Measurements from ENCODE around the gene ASB5. TPM values are rescaled to one million over a fixed set of nuclear protein-coding genes. Genes with fewer than 3 reads are reported as not detected.
"Not testable (repeated sequence)": the region's sequence is repeated elsewhere in the genome, so short reads cannot be mapped to it uniquely, and the experiment has no call there.

ASB5 gene
- total RNA-seq, 1 donor from 2014 or later: not detected

DNA sequence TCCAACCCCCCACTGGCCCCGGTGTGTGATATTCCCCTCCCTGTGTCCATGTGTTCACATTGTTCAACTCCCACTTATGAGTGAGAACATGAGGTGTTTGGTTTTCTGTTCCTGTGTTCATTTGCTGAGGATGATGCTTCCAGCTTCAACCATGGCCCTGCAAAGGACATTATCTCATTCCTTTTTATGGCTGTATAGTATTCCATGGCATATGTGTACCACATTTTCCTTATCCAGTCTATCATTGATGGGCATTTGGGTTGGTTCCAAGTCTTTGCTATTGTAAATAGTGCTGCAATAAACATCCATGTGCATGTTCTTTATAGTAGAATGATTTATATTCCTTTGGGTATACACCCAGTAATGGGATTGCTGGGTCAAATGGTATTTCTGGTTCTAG is 10.5 kb upstream of the ASB5 start:
- DNase-seq (ENCODE audit: extremely low read depth, low read depth, low spot score): not testable (repeated sequence)

DNA sequence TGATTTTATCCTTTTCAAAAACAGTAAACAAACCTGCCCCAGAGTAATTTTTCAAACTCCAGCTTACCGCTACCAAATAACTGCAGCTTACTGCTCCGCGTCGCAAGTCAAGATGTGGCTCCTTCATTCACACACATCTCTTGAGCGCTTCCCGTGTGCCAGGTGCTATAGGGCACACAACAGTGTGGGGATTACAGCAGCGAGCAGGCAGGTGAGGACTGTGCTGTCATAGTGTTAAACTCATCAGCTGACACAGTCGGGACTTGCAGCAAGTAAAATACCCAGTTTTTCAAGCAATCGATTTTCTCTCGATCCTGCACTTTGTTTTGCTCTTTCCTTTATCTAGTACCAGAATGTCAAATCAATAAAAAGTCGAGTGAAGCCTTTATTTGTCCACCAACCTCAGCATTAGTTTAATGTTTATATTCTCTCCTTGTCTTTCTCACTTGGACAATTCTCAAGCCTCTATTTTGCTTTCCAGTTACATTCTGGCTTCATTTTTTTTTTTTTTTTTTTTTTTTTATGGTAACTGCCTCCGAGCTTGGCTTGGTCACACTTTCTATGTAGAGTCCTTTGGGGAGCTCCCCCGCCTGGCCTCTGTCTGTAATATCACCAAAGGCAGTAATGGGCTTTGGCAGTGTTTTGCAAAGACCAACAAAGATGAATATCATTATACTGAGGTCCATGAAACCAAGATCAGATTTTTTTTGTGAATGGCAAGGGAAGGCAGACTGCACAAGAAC is 8.3 kb upstream of the ASB5 start:
- peak; percentile 18 for DNase-seq (ENCODE audit: extremely low read depth, low read depth, low spot score)

DNA sequence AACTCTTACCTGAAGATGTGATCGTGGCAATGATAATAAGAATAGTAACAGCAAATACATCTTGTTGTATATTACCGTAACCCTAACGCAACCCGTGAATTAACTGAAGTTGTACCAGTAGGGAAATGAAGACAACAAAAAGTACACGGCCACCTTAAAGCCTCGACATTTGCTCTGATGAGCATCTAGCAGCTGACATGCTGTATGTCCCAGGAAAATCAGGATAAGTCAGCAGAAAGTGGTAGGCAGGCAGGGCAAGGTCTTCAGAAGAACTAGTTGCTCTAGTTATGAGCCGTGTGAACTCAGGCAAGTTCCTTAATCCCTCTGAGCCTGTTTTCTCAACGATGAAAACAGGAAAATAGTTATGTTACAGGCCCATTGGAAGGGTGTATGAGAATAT is 7.7 kb upstream of the ASB5 start:
- DNase-seq (ENCODE audit: extremely low read depth, low read depth, low spot score): no peak

DNA sequence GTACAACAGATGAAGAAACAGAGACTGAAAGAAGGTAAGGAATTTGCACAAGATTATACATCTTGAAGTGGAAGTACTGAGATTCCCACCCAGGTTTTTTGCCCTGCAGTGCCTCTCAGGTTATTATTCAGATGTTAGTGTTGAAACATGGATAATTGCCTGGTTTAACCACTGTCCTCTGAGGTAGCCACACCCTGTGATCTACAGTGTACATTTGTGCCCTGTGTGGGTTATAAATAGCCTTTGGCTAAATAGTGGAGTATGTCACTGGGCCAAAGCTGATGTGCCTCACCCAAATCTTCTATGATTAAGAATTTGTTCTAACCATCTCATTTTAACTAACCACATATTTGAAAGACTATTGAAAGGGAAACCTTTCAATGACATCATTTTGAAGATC is 5.4 kb upstream of the ASB5 start:
- no peak for DNase-seq (ENCODE audit: extremely low read depth, low read depth, low spot score)

DNA sequence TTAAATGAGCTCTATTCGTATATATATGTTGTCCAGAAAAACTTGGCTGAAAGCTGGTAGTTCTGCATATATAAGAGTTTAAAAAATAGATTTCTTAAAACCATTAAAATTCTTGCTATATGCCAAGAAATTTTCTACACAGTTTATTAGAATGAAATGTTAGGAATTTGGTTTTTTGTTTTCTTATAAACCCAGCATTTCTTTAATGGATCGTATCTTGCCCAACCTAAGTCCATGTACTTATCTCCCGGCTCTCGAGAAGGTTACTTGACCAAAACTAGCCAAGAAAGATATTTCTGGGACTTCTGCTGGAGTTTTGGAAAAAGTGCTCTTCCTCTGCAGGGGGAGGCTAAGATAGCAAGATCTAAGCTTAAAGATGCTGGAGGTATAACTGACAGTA is 4.7 kb upstream of the ASB5 start:
- DNase-seq (ENCODE audit: extremely low read depth, low read depth, low spot score): no peak

DNA sequence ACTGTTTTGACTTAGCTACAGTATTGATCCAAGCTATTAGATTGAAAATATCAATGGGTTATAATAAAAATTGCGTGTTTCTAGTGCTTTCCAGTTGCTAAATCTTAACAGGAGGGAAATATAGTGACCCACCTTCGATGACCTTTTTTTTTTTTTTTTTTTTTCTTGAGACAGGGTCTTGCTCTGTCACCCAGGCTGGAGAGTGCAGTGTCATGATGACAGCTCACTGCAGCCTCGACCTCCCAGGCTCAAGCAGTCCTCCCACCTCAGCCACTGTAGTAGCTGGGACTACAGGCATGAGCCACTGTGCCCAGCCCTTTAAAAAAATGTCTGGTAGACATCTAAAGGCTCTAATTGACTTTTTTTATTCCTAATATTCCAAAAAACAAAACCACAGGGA is 3.8 kb upstream of the ASB5 start:
- no peak for DNase-seq (ENCODE audit: extremely low read depth, low read depth, low spot score)

DNA sequence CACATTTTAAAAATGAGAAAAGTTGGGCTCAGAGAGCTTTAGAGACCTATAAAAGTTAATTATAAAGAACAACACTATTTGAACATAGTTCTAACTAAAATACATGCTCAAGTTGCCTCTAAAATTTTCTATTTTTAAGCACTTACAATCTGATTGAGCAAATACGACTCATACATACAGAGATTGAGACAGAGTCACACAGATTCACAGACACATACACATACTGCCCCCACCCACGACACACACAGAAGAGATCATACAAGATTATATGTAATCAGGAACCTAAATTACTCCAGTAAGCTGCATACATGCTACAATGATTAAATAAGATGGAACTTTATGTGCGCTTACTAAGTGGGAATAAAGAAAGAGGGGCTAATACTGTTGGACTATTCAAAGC is 2.7 kb upstream of the ASB5 start:
- no peak for DNase-seq (ENCODE audit: extremely low read depth, low read depth, low spot score)

DNA sequence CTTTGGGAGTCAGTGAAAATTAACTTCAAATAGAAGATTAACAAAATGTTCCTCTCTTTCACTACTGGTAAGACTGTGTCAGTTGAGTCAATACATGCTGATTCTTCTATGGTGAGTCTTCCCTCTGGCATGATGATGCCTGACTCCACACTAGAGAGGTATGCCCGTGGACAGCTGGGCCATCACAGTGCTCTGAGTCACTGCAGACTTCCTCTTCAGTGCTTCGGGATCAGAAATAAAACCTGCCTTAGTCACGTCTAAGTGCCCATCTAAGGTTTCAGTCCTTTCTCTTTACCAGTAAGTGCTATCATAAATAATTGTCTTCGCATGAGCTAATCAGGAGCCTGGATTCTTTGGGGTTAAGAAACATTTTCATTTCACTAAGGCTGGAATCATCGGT is 1.6 kb upstream of the ASB5 start:
- peak; percentile 16 for DNase-seq (ENCODE audit: extremely low read depth, low read depth, low spot score)

DNA sequence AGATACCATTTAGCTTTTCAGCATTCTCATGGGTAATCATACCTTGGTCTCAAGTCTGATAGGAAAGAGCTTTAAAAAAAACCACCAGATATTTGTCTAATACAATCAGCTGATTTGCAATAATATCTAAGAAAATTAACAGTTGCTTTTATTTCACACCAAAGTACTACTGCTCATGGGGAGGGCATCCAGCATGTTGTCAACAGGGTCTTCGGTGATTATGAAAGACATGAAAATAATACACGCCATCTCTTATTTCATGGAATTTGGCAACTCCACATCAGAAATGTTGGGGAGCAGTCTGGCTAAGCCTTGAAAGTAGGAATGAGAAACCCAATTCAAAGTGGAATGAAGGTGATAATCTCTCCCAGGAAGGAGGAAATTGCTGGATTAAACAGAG is 3.0 kb downstream of the ASB5 start:
- no peak for DNase-seq (ENCODE audit: extremely low read depth, low read depth, low spot score)

DNA sequence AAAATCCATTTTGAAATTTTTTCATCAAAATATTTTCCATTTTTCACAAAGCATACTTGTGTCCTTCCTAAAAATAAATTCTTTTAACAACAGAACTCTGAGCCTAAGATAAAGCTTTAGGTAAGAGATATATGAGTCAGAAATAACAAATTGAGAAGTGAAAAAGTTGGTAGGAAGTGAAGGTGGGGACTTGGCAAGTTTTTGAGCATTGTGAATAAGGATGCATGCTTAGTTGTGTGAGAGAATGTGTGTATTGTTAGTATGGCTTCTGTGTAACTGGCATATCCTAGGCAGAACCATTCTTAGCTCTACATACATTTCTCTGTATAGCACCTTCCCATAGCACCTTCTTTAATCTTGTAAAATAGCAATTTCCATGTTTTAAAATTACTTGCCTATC is 6.8 kb downstream of the ASB5 start:
- DNase-seq (ENCODE audit: extremely low read depth, low read depth, low spot score): no peak

DNA sequence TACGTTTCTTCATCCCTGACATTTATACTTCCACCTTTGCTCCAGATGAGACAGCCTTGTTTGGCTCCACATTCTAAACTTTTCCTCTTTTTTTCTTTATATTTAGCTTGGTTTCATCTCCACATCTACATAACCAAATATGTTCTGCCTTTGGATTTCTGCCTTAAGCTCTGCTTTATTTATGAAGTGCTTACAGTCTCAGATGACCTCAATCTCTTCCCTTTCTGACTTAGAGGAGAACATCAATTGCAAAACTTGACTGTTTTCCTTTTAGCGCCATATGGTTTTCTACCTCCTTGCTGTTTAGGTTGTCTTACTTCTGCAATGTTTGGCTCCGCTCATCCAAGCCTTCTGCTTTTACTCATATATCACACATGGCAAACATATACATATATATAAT is 7.5 kb downstream of the ASB5 start:
- no peak for DNase-seq (ENCODE audit: extremely low read depth, low read depth, low spot score)

DNA sequence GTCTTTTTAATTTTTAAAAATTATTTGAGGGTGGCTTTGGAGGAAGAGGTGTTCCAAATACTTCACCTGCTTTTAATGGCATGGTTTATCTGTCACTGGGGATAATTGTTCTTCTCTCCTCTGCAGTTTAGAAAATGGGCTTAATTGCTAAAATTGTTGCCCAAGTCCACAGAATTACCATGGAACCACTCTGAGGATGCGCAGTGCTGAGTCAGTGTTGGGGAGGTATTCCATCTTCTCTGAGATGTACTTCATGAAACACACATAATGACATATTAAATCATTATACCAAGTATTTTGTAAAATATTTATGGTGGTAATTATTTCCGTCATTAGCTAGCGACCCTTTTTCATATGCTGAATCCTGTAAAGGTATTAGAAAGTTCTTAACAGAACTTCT is 8.0 kb downstream of the ASB5 start:
- no peak for DNase-seq (ENCODE audit: extremely low read depth, low read depth, low spot score)

DNA sequence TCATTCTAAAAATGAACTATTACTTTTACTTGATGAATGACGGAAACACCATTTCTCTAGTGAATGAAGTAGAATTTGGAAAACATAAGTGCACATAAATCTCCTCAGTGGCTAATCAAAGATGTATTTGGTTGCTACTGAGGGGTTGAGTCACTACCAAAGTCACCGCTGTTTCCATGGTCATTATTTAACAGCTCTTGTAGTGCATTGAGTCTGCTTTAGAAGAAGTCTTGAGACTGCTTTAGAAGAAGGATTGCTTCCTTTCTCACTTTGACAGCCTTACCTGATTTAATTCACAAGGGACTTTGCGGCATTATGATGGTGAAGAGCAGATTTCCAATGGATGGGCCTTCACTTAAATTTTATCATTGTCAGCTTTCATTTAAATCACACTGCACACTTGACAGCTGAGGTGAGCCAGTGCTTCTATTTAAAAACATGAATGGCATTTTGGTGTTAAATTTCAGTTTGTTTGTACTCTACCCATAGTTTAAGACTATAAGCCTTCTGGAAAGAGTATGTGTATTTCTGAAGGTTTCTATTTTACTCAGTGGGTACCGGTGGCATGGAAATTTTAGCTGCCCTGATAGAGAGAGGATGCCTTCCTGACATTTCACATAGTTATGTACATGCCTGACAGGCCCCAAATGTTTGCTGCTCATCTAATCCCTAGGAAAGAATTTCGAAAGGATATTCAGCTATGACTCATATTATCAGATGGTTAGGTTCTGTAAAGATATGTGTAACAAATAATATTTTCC is 9.5 kb downstream of the ASB5 start:
- no peak for DNase-seq (ENCODE audit: extremely low read depth, low read depth, low spot score)

DNA sequence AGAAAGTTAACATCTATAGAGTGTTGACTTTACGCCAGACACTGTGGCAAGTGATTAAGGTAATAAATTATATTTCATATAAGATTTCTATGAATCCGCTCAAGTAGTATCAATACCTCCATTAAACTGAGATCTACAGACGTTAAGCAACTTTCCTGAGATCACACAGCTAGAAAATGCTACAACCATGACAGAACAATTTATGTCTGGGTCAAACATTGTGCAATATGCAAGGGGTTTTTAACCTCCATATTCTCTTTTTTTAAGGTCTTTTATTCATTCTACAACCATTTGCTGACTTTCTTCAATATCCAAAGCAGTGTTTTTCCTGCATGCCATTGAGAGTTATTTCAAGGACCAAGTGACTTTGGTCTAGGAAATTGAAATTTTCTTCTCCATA is 10.9 kb downstream of the ASB5 start:
- no peak for DNase-seq (ENCODE audit: extremely low read depth, low read depth, low spot score)

DNA sequence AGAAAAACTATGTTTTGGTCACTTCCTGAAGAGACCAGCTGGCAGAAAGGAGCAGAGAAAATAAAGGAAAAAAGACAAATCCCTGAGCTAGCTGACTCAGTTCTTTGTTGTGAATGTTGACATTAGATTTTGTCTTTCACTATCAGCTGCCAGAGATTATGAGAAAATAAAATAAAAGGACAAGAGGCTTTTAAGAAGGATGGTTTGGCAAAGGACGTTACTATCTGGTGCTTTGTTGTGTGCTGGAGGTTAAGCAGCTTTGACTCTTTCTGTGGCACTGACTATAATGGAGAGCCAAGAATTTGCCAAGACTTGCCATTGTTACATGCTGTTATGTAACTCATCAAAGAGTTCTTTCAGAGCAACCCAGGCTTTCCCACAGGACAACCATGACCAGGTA is 12.1 kb downstream of the ASB5 start:
- DNase-seq (ENCODE audit: extremely low read depth, low read depth, low spot score): no peak

DNA sequence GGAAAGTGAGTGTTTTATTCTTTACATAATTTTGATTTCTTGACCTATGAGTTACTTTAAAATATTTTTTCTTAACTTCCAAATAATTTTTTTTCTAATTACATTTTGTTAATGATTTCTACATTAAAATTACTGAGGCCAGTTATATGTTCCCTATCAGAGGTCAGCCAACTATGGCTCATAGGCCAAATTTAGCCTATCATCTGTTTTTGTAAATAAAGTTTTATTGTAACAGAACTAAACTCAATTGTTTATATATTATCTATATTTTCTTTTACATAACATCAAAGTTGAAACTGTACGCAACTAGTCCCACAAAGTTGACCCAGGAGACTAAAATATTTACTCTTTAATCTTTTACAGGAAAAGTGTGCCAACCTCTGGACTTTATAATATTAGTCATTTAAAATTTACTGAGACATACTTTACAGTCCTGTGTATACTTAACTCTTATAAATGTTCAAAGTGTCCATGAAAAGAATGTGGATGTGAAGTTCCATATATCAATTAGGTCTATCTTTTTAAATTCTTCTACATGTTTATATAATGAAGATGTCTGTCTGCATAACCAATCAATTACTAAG is 26.2 kb downstream of the ASB5 start:
- DNase-seq (ENCODE audit: extremely low read depth, low read depth, low spot score): no peak

DNA sequence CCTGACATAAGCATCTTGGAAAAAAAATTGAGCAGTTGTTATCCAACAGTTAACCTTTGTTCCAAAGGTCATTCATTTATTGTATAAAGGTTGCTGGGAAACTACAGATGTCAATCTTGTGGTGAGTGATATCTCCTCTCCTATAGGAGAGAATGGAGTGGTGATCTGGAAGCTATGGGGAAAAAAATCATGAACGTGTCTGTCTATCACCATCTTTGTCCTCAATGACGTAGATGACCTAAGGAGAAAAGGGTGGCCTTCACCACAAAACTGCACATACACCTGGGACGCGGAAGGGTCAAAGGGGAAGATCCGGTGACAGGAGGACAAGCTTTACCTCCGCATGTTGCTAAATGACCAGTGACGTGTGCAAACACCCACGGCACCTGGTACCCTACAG is 27.3 kb downstream of the ASB5 start:
- no peak for DNase-seq (ENCODE audit: extremely low read depth, low read depth, low spot score)

DNA sequence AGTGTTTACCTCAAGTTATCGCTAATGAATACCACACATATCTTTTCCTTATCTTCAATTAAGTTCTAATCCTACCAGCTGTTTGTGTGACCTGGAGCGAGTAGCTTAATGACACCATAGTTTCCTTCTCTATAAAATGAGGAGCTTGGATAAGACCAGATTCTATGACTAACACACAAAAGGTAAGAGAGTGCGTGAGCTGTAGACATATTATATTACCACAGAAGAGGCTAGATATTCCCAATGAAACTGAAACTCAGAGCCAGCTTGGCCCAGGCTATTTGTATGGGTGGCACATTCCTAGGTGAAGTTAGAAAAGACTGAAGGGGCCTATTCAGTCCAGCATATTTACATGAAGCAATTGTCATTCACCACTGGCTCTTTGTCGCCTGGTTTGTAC is 30.2 kb downstream of the ASB5 start:
- no peak for DNase-seq (ENCODE audit: extremely low read depth, low read depth, low spot score)

DNA sequence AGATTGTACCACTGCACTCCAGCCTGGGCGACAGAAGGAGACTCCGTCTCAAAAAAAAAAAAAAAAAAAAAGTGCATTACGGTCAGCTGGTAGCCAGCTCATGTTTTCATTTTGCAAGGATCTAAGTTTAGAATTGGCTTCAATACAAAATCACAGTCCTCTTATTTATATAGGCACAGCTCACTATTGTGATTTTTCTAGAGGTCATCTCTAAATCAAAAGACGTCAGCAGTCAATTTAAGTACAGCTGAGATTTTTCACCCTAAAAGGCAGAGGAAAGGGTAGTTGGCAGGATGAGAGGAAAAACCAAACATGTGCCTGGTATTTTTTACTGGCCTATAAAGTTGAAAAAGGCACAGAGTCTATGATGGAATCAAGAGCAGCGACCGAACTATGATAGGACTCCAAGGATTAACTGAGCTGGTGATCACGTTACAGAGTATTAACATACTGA is 30.8 kb downstream of the ASB5 start:
- DNase-seq (ENCODE audit: extremely low read depth, low read depth, low spot score): no peak

DNA sequence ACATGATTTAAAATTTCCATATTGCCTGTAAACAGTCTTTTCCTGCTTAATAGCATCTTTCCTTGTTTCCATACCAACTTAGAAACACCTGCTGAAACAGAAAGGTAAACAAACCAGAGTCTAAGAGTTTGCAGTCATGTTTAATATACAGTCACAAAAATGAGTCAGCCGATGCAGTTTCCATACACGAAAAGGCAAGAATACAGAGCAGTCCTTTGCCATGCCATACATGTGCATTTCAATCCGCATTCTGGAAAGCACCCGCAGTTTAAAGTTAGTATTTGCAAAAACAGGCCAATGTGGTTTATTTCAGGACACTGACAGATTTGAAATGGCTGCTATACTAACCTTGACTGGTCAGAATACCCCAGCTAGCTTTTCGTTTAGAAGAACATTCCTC is 32.1 kb downstream of the ASB5 start:
- DNase-seq (ENCODE audit: extremely low read depth, low read depth, low spot score): no peak

DNA sequence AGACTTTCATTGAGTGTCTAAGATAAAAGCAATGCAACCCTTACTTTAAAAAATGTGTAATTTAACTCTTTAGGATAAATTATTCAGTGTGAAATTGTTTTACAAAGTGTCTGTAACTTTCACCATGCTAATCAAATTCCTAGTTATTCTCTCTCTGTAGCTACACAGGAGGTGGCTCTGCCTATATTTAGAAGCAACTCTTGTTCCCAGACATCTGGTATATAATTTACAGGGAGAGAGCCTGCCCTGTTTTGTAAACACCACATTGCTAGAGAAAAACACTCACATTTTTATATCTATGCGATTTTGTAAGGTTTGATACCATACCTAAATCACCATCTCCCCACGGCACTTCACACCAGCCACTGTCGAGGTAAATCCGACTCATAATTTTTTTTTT is 38.2 kb downstream of the ASB5 start:
- DNase-seq (ENCODE audit: extremely low read depth, low read depth, low spot score): no peak

DNA sequence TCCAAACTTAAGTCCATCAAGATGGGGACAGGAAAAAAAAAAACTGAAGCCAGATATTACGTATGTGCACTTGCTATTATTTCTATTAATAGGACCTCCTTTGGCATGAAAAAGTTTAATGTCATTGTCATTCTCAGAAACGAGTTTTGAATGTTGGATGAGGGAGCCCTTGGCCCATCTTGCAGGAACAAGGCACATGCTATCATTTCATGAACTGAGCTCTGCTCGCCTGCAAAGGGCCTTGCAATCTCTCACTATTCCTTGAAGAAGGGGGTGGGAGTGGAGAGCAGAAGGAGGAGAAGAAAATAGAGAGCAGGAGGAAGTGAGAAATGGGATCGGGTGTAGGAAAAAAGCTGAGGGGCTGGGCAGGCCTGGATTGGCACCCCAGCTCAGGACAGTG is 39.4 kb downstream of the ASB5 start:
- no peak for DNase-seq (ENCODE audit: extremely low read depth, low read depth, low spot score)
